HepG2 (cell line): ENCODE measurements around the gene LOXL3. TPM values are rescaled to one million over a fixed set of nuclear protein-coding genes. Genes with fewer than 3 reads are reported as not detected.

ENCODE experiments used
- EED ChIP-seq: sonication (generic); formaldehyde crosslinking; IDR thresholded peaks from 2 replicates; pipeline ENCODE4 v1.5.0; 2020; ENCODE audit warnings: mild to moderate bottlenecking, missing genetic modification reagents
- ISL2 ChIP-seq: sonication (generic); formaldehyde crosslinking; IDR thresholded peaks from 2 replicates; pipeline ENCODE4 v1.5.0; 2020; ENCODE audit warnings: missing genetic modification reagents
- KDM6A ChIP-seq: IDR thresholded peaks from 2 replicates; pipeline ENCODE4 v1.6.1; 2016; ENCODE audit warnings: low read depth
- MBD4 ChIP-seq: IDR thresholded peaks from 2 replicates; pipeline ENCODE4 v1.6.1; 2012; ENCODE audit warnings: low read length, inconsistent platforms, borderline replicate concordance
- MTA1 ChIP-seq: sonication (generic); formaldehyde crosslinking; IDR thresholded peaks from 2 replicates; pipeline ENCODE4 v1.4.0; 2020; ENCODE audit warnings: missing genetic modification reagents, mild to moderate bottlenecking, borderline replicate concordance
- NCOA2 ChIP-seq: sonication (generic); formaldehyde crosslinking; IDR thresholded peaks from 2 replicates; pipeline ENCODE4 v1.8.0; 2022; ENCODE audit warnings: inconsistent platforms
- NFKB2 ChIP-seq: sonication (generic); formaldehyde crosslinking; IDR thresholded peaks from 2 replicates; pipeline ENCODE4 v1.4.0; 2020; ENCODE audit warnings: missing genetic modification reagents, borderline replicate concordance
- PITX1 ChIP-seq: sonication (generic); formaldehyde crosslinking; IDR thresholded peaks from 2 replicates; pipeline ENCODE4 v1.5.1; 2020; ENCODE audit warnings: mild to moderate bottlenecking, missing genetic modification reagents
- POGZ ChIP-seq: sonication (generic); formaldehyde crosslinking; IDR thresholded peaks from 2 replicates; pipeline ENCODE4 v1.4.0; 2020; ENCODE audit warnings: mild to moderate bottlenecking, missing genetic modification reagents
- RAD21 ChIP-seq: fragments of 450-650 bp; formaldehyde crosslinking; IDR thresholded peaks from 2 replicates; pipeline ENCODE4 v1.5.0; 2020; ENCODE audit warnings: mild to moderate bottlenecking
- RXRB ChIP-seq: IDR thresholded peaks from 2 replicates; pipeline ENCODE4 v1.6.1; 2016; ENCODE audit warnings: borderline replicate concordance, missing genetic modification reagents, missing compliant biosample characterization
- ZNF143 ChIP-seq: sonication (generic); formaldehyde crosslinking; IDR thresholded peaks from 2 replicates; pipeline ENCODE4 v1.4.0; 2020; ENCODE audit warnings: missing genetic modification reagents
- ZNF180 ChIP-seq: sonication (generic); formaldehyde crosslinking; IDR thresholded peaks from 2 replicates; pipeline ENCODE4 v1.4.0; 2020; ENCODE audit warnings: low read depth, missing genetic modification reagents, borderline replicate concordance
- ZNF232 ChIP-seq: sonication (generic); formaldehyde crosslinking; IDR thresholded peaks from 2 replicates; pipeline ENCODE4 v1.4.0; 2020; ENCODE audit warnings: missing genetic modification reagents, borderline replicate concordance
- ZNF24 ChIP-seq: fragments of 450-650 bp; IDR thresholded peaks from 2 replicates; pipeline ENCODE4 v1.6.1; 2017; ENCODE audit warnings: antibody characterized with exemption, mild to moderate bottlenecking
- ZNF251 ChIP-seq: sonication (generic); formaldehyde crosslinking; IDR thresholded peaks from 2 replicates; pipeline ENCODE4 v1.9.0; 2021; ENCODE audit warnings: mild to moderate bottlenecking, missing genetic modification reagents
- ZNF30 ChIP-seq: sonication (generic); formaldehyde crosslinking; IDR thresholded peaks from 2 replicates; pipeline ENCODE4 v1.5.0; 2020; ENCODE audit warnings: mild to moderate bottlenecking, missing genetic modification reagents
- ZSCAN21 ChIP-seq: sonication (generic); formaldehyde crosslinking; IDR thresholded peaks from 2 replicates; pipeline ENCODE4 v1.8.0; 2022; ENCODE audit warnings: mild to moderate bottlenecking, missing genetic modification reagents, moderate library complexity, borderline replicate concordance
- ZSCAN9 ChIP-seq: IDR thresholded peaks from 2 replicates; pipeline ENCODE4 v1.6.1; 2016; ENCODE audit warnings: borderline replicate concordance
- polyA plus RNA-seq, 8 experiments: library from polyadenylated mRNA; depleted of rRNA in 3 of 8; stranded (reverse) in 7 of 8; unstranded in 1 of 8; fragments of >200 nt; fragmentation: Illumina TruSeq in 4 of 8; extraction: Trizol in 4 of 8; gene quantifications; 2 replicates each; pipeline versions ENCODE4 v1.2.1 to v1.2.3, GENCODE V29; 2011 to 2016; ENCODE audit warnings: low read depth in 4 of 8, missing spikeins in 1 of 8, mixed read lengths in 1 of 8; ENCODE audit not compliant: insufficient read depth in 1 of 8
- total RNA-seq, 5 experiments: library from RNA; depleted of rRNA; stranded (reverse); fragments of >200 nt; fragmentation: Illumina TruSeq; extraction: Trizol; gene quantifications; 2 replicates each; pipeline ENCODE4 v1.2.3, GENCODE V29; 2016; ENCODE audit warnings: low read depth in 1 of 5
- TF ChIP-seq, protein P1 (sequence below): sonication (generic); formaldehyde crosslinking; IDR thresholded peaks from 2 replicates; pipeline ENCODE4 v1.5.1; 2020; ENCODE audit warnings: mild to moderate bottlenecking, missing genetic modification reagents, moderate library complexity
- TF ChIP-seq, protein P2 (sequence below): sonication (generic); formaldehyde crosslinking; IDR thresholded peaks from 2 replicates; pipeline ENCODE4 v1.4.0; 2020; ENCODE audit warnings: missing genetic modification reagents
- TF ChIP-seq, protein P3 (sequence below): sonication (generic); IDR thresholded peaks from 2 replicates; pipeline ENCODE4 v1.6.1; 2016; ENCODE audit warnings: low read depth, borderline replicate concordance
- TF ChIP-seq, protein P4 (sequence below): IDR thresholded peaks from 2 replicates; pipeline ENCODE4 v1.6.1; 2016; ENCODE audit warnings: mild to moderate bottlenecking, missing biosample characterization, missing genetic modification reagents

LOXL3 gene
- total and polyA plus RNA-seq, 2 of the 13 experiments (the other 11 are each of a cell fraction or from before 2014, with no cell fraction given) = 0.55 to 6.5 TPM

DNA sequence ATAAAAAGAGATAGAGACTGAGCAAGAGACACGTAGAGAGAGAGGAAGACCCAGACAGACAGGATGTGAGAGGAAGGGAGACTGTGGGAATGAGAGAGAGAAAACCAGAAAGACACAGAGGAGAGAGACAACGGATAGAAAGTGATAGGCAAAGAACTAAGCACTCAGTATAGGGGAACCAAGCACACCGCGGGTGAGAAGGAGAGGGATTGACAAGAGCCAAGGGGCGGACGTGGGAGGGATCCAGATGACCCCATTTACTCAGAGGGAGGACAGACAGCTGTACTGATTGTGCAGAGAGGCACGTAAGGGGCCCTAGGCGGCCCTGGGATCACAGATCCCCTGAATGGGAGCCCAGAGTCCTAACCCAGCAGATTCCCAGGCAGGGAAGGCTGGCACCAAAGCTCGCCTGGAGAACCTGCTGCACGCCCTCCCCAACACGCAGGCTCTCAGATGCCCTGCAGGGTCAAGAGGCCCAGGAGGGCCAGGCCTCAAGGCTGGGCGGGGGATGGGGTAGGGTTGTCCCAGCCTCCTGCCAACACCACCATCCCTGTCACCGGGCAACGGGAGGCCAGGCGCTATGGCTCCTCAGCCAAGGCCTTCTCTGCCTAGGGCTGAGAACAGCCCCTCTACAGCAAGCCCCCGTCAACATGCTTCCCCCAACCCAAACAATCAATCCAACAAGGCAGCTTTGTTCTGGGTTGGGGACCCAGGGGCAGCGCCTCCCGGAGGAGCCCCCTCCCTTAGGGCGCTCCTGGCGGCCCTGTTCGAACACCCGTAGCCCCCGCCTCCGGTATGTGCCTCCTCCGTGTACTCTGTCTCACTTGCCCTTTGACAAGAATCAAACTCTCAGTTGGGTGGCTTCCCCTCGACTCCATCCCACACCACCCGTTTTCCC is 579 bp downstream of the LOXL3 start (continued):
- TF ChIP-seq MTA1 (0 out of 2 replicates have a peak, but pooled peaks have one; percentile 18), ZNF143 (CRISPR knock-in tag) (no peak), POGZ (CRISPR knock-in tag) (0 out of 2 replicates have a peak, but pooled peaks have one; percentile 13), ZSCAN21 (no peak), ZNF30 (0 out of 2 replicates have a peak, but pooled peaks have one; percentile 20), EED (peak; percentile 11; the same call in 1 of the 2 replicates), KDM6A (CRISPR knock-in tag) (no peak), PITX1 (0 out of 2 replicates have a peak, but pooled peaks have one; percentile 23), ZNF24 (no peak), NCOA2 (no peak), RXRB (peak; percentile 18; the same call in 1 of the 2 replicates), MBD4 (no peak), ZNF251 (CRISPR knock-in tag) (0 out of 2 replicates have a peak, but pooled peaks have one; percentile 77), ZNF232 (0 out of 2 replicates have a peak, but pooled peaks have one; percentile 29), ZSCAN9 (no peak), ISL2 (CRISPR knock-in tag) (no peak), ZNF180 (CRISPR knock-in tag) (no peak), RAD21 (no peak), NFKB2 (peak; percentile 70; the same call in 1 of the 2 replicates)
- TF ChIP-seq, protein P1, sequence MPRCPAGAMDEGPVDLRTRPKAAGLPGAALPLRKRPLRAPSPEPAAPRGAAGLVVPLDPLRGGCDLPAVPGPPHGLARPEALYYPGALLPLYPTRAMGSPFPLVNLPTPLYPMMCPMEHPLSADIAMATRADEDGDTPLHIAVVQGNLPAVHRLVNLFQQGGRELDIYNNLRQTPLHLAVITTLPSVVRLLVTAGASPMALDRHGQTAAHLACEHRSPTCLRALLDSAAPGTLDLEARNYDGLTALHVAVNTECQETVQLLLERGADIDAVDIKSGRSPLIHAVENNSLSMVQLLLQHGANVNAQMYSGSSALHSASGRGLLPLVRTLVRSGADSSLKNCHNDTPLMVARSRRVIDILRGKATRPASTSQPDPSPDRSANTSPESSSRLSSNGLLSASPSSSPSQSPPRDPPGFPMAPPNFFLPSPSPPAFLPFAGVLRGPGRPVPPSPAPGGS (CRISPR knock-in tag) = peak; percentile 72; the same call in 1 of the 2 replicates
- TF ChIP-seq, protein P2, sequence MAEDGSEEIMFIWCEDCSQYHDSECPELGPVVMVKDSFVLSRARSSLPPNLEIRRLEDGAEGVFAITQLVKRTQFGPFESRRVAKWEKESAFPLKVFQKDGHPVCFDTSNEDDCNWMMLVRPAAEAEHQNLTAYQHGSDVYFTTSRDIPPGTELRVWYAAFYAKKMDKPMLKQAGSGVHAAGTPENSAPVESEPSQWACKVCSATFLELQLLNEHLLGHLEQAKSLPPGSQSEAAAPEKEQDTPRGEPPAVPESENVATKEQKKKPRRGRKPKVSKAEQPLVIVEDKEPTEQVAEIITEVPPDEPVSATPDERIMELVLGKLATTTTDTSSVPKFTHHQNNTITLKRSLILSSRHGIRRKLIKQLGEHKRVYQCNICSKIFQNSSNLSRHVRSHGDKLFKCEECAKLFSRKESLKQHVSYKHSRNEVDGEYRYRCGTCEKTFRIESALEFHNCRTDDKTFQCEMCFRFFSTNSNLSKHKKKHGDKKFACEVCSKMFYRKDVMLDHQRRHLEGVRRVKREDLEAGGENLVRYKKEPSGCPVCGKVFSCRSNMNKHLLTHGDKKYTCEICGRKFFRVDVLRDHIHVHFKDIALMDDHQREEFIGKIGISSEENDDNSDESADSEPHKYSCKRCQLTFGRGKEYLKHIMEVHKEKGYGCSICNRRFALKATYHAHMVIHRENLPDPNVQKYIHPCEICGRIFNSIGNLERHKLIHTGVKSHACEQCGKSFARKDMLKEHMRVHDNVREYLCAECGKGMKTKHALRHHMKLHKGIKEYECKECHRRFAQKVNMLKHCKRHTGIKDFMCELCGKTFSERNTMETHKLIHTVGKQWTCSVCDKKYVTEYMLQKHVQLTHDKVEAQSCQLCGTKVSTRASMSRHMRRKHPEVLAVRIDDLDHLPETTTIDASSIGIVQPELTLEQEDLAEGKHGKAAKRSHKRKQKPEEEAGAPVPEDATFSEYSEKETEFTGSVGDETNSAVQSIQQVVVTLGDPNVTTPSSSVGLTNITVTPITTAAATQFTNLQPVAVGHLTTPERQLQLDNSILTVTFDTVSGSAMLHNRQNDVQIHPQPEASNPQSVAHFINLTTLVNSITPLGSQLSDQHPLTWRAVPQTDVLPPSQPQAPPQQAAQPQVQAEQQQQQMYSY (CRISPR knock-in tag) = no peak
- TF ChIP-seq, protein P3, sequence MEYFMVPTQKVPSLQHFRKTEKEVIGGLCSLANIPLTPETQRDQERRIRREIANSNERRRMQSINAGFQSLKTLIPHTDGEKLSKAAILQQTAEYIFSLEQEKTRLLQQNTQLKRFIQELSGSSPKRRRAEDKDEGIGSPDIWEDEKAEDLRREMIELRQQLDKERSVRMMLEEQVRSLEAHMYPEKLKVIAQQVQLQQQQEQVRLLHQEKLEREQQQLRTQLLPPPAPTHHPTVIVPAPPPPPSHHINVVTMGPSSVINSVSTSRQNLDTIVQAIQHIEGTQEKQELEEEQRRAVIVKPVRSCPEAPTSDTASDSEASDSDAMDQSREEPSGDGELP = peak; percentile 48; the same call in 1 of the 2 replicates
- TF ChIP-seq, protein P4, sequence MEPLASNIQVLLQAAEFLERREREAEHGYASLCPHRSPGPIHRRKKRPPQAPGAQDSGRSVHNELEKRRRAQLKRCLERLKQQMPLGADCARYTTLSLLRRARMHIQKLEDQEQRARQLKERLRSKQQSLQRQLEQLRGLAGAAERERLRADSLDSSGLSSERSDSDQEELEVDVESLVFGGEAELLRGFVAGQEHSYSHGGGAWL (CRISPR knock-in tag) = peak; percentile 73; the same call in 1 of the 2 replicates
